ENCODE data around the gene CCDC85C. TPM values are rescaled to one million over a fixed set of nuclear protein-coding genes. Genes with fewer than 3 reads are reported as not detected.
"Not testable (repeated sequence)": the region's sequence is repeated elsewhere in the genome, so short reads cannot be mapped to it uniquely, and the experiment has no call there.

CCDC85C gene
- total and polyA plus RNA-seq, 9 donors, result 2.1 to 28.4 (median 13.1) TPM

GRCh38 chr14:99644723-99645544 is 40.9 kb upstream of the CCDC85C start, which contains the start of gene HHIPL1:
TSS of gene HHIPL1 (plus strand) at chr14:99645129. CDS start at chr14:99645208, 79 bp downstream.
- WGBS, 3 donors, result 9 to 22% (median 12%) methylated on average over 32 to 91 of the region's 91 CpGs
- intact Hi-C loops (cut with DNase I), result no loop called here
- Histone ChIP-seq H3K36me3 (no peaks in the 10 kb centered on the region), H3K9me3 (no peaks in the 10 kb centered on the region), H3K27me3 (no peaks in the 10 kb centered on the region), H3K4me3 (peak within 1 kb of the TSS; percentile 39), H3K4me1 (ENCODE audit: insufficient read depth) (peaks cover 7% of the 10 kb centered on the region), H3K27ac (no peak within 1 kb of the TSS)
- TF ChIP-seq EP300 (IDR thresholded peaks at IDR 0.05) (no peak), CTCF (IDR thresholded peaks at IDR 0.05) (no peak), POLR2A (IDR thresholded peaks at IDR 0.05) (no peak)
- DNase-seq, result peak in 3 of 5 donors; percentile 48 to 67 (median 64)

- 91 to 94% (median 93%) methylated on average over 11 of the region's 11 CpGs for WGBS, 3 donors
- Histone ChIP-seq H3K36me3 (no peaks in the 10 kb centered on the region), H3K27ac (no peak overlapping the region), H3K27me3 (no peaks in the 10 kb centered on the region), H3K9me3 (no peaks in the 10 kb centered on the region), H3K4me1 (ENCODE audit: insufficient read depth) (peaks cover 7% of the 10 kb centered on the region), H3K4me3 (no peak overlapping the region)
- TF ChIP-seq EP300 (IDR thresholded peaks at IDR 0.05) (no peak), POLR2A (IDR thresholded peaks at IDR 0.05) (no peak), CTCF (IDR thresholded peaks at IDR 0.05) (no peak)
- no peak for DNase-seq
- intact Hi-C loops (cut with DNase I), result no loop called here
These were observed 40.1 kb upstream of the CCDC85C start for GRCh38 chr14:99644035-99644587.

GRCh38 chr14:99643343-99643742 is 39.3 kb upstream of the CCDC85C start:
- Histone ChIP-seq H3K27ac (no peak overlapping the region), H3K9me3 (no peaks in the 10 kb centered on the region), H3K27me3 (no peaks in the 10 kb centered on the region), H3K4me3 (no peak overlapping the region), H3K4me1 (ENCODE audit: insufficient read depth) (peaks cover 7% of the 10 kb centered on the region), H3K36me3 (no peaks in the 10 kb centered on the region)
- no peak for TF ChIP-seq EP300 (IDR thresholded peaks at IDR 0.05)
- TF ChIP-seq CTCF (IDR thresholded peaks at IDR 0.05), result no peak
- TF ChIP-seq POLR2A (IDR thresholded peaks at IDR 0.05), result no peak
- no peak for DNase-seq
- 65 to 77% (median 70%) methylated on average over 6 of the region's 6 CpGs for WGBS, 3 donors
- intact Hi-C loops (cut with DNase I), result no loop called here

- H3K4me1 ChIP-seq (ENCODE audit: insufficient read depth); H3K36me3 ChIP-seq; H3K4me3 ChIP-seq; H3K9me3 ChIP-seq; H3K27me3 ChIP-seq; intact Hi-C loops (cut with DNase I); DNase-seq; H3K27ac ChIP-seq: not testable (repeated sequence)
- 95 to 97% (median 95%) methylated on average over 5 of the region's 5 CpGs for WGBS, 3 donors
These were observed 38.8 kb upstream of the CCDC85C start for GRCh38 chr14:99642771-99643170.

- H3K36me3 ChIP-seq, result no peaks in the 10 kb centered on the region
- H3K4me3 ChIP-seq, result no peak overlapping the region
- H3K9me3 ChIP-seq, result no peaks in the 10 kb centered on the region
- no peaks in the 10 kb centered on the region for H3K4me1 ChIP-seq (ENCODE audit: insufficient read depth)
- no peak for DNase-seq
- no peak overlapping the region for H3K27ac ChIP-seq
- intact Hi-C loops (cut with DNase I), result no loop called here
- WGBS, 3 donors, result 88 to 90% (median 90%) methylated on average over 7 of the region's 7 CpGs
- H3K27me3 ChIP-seq, result no peaks in the 10 kb centered on the region
- TF ChIP-seq POLR2A (IDR thresholded peaks at IDR 0.05), result no peak
- TF ChIP-seq CTCF (IDR thresholded peaks at IDR 0.05), result no peak
- TF ChIP-seq EP300 (IDR thresholded peaks at IDR 0.05), result no peak
These were observed 33.6 kb upstream of the CCDC85C start for GRCh38 chr14:99637624-99638023.

All from ovary (tissue), 9 donors.